Measurements from ENCODE around the gene WNT11. TPM values are rescaled to one million over a fixed set of nuclear protein-coding genes. Genes with fewer than 3 reads are reported as not detected.
A peak's percentile ranks its signal among the peaks of the same experiment; 100 is the strongest.

Gene WNT11
- total RNA-seq, 1 donor from 2014 or later: 0.26 TPM

- H4K20me1 ChIP-seq (ENCODE audit: low read depth): no peaks in the 10 kb centered on the region
- Mint-ChIP-seq H3K36me3 (no peaks in the 10 kb centered on the region), H3K27ac (no peak overlapping the region), H3K27me3 (ENCODE audit: insufficient read depth, low read depth) (peaks cover 12% of the 10 kb centered on the region), H3K9me3 (no peaks in the 10 kb centered on the region), H3K4me3 (no peak overlapping the region), H3K4me1 (peaks cover 11% of the 10 kb centered on the region)
- H3K9me3 ChIP-seq (ENCODE audit: low read depth): no peaks in the 10 kb centered on the region
- TF ChIP-seq CTCF (IDR thresholded peaks at IDR 0.05) (no peak), EZH2phosphoT487 (IDR thresholded peaks at IDR 0.05) (no peak)
- no peaks in the 10 kb centered on the region for H3K36me3 ChIP-seq
- H3K4me1 ChIP-seq: no peaks in the 10 kb centered on the region
- no peaks in the 10 kb centered on the region for H3K27me3 ChIP-seq
- H2AFZ ChIP-seq (replicated peaks): no peak overlapping the region
- no peaks in the 10 kb centered on the region for H3K79me2 ChIP-seq (ENCODE audit: low read depth)
- no peak overlapping the region for H3K27ac ChIP-seq
- DNase-seq (ENCODE audit: low spot score): no peak
- no peak overlapping the region for H3K4me2 ChIP-seq
- no peaks in the 10 kb centered on the region for H3F3A ChIP-seq (ENCODE audit: low read depth)
- H3K4me3 ChIP-seq: no peak overlapping the region
- no peak overlapping the region for H3K9ac ChIP-seq
Measured at GRCh38 chr11:76226626-76227025, 20.3 kb upstream of the WNT11 start.

- Histone ChIP-seq H3F3A (ENCODE audit: low read depth) (no peaks in the 10 kb centered on the region), H3K79me2 (ENCODE audit: low read depth) (no peaks in the 10 kb centered on the region), H3K4me3 (no peak overlapping the region), H2AFZ (replicated peaks) (no peak overlapping the region), H3K27ac (no peak overlapping the region), H3K9ac (no peak overlapping the region), H3K4me1 (no peaks in the 10 kb centered on the region), H4K20me1 (ENCODE audit: low read depth) (no peaks in the 10 kb centered on the region), H3K4me2 (no peak overlapping the region), H3K9me3 (ENCODE audit: low read depth) (no peaks in the 10 kb centered on the region), H3K36me3 (no peaks in the 10 kb centered on the region), H3K27me3 (no peaks in the 10 kb centered on the region)
- H3K9me3 Mint-ChIP-seq: no peaks in the 10 kb centered on the region
- no peaks in the 10 kb centered on the region for H3K36me3 Mint-ChIP-seq
- peaks cover 12% of the 10 kb centered on the region for H3K27me3 Mint-ChIP-seq (ENCODE audit: insufficient read depth, low read depth)
- TF ChIP-seq EZH2 (IDR thresholded peaks at IDR 0.05) (no peak), CTCF (IDR thresholded peaks at IDR 0.05) (no peak), EZH2phosphoT487 (IDR thresholded peaks at IDR 0.05) (no peak)
- H3K4me3 Mint-ChIP-seq: no peak overlapping the region
- H3K27ac Mint-ChIP-seq: peak overlapping the region; percentile 6
- peaks cover 3% of the 10 kb centered on the region for H3K4me1 Mint-ChIP-seq
- no peak for DNase-seq (ENCODE audit: low spot score)
Measured at GRCh38 chr11:76225122-76225611, 18.9 kb upstream of the WNT11 start.

- no peaks in the 10 kb centered on the region for H3K36me3 Mint-ChIP-seq
- no peaks in the 10 kb centered on the region for H3F3A ChIP-seq (ENCODE audit: low read depth)
- H2AFZ ChIP-seq (replicated peaks): no peak overlapping the region
- H3K4me3 Mint-ChIP-seq: no peak overlapping the region
- H3K9ac ChIP-seq: no peak overlapping the region
- no peaks in the 10 kb centered on the region for H3K4me1 ChIP-seq
- TF ChIP-seq CTCF (IDR thresholded peaks at IDR 0.05): no peak
- no peak for TF ChIP-seq EZH2phosphoT487 (IDR thresholded peaks at IDR 0.05)
- TF ChIP-seq EZH2 (IDR thresholded peaks at IDR 0.05): no peak
- no peak for DNase-seq (ENCODE audit: low spot score)
- H3K27ac ChIP-seq: no peak overlapping the region
- H3K27me3 Mint-ChIP-seq (ENCODE audit: insufficient read depth, low read depth): peaks cover 11% of the 10 kb centered on the region
- H3K79me2 ChIP-seq (ENCODE audit: low read depth): no peaks in the 10 kb centered on the region
- H4K20me1 ChIP-seq (ENCODE audit: low read depth): no peaks in the 10 kb centered on the region
- no peaks in the 10 kb centered on the region for H3K9me3 ChIP-seq (ENCODE audit: low read depth)
- H3K4me3 ChIP-seq: no peak overlapping the region
- no peak overlapping the region for H3K4me2 ChIP-seq
- H3K27ac Mint-ChIP-seq: peak overlapping the region; percentile 74
- H3K36me3 ChIP-seq: no peaks in the 10 kb centered on the region
- H3K27me3 ChIP-seq: no peaks in the 10 kb centered on the region
- H3K9me3 Mint-ChIP-seq: no peaks in the 10 kb centered on the region
- H3K4me1 Mint-ChIP-seq: peaks cover 3% of the 10 kb centered on the region
Measured at GRCh38 chr11:76224461-76225121, 18.3 kb upstream of the WNT11 start.
